Measurements from ENCODE around the gene BEX3. TPM values are rescaled to one million over a fixed set of nuclear protein-coding genes. Genes with fewer than 3 reads are reported as not detected.

The BEX3 gene
- total and polyA plus RNA-seq, 7 donors: 6.2 to 24.4 (median 8.8) TPM

GRCh38 chrX:103396660-103397059 lies 20.3 kb downstream of the BEX3 start:
- intact Hi-C loops (cut with DNase I): no loop called here
- 56 to 79% (median 75%) methylated on average over 2 of the region's 2 CpGs for WGBS, 3 donors
- Histone ChIP-seq H3K36me3 (ENCODE audit: insufficient read depth in 1 of 2, low read depth in 1 of 2) (no peaks in the 10 kb centered on the region), H3K4me1 (no peaks in the 10 kb centered on the region), H3K9me3 (no peaks in the 10 kb centered on the region), H3K4me3 (no peak overlapping the region), H3K27ac (no peak overlapping the region), H3K27me3 (ENCODE audit: insufficient read depth in 3 of 3, low read length in 2 of 3) (peaks cover 0 to 27% (median 0%) of the 10 kb centered on the region in 3 donors)
- no peak for TF ChIP-seq CTCF (IDR thresholded peaks at IDR 0.05)
- DNase-seq (no peak), ATAC-seq (no peak)

DNA sequence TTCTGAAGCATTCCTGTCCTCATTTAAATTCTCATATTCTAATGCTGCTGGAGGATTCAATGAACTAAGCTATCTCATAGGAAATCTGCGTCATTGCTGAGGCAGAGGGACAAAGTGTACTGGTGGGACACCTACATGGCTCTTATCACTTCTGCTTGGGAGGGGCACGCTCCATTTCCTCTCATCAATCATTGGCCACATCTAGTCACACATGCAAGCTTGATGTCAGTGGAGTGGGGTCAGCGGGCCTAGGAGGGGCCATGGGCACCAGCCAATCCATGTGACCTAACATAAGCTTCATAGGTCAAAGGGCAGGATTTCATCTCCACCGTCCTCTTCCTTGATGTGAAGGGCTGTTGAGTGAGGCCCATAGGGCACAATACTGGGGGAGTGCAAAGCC lies 21.4 kb downstream of the BEX3 start:
- no peak for TF ChIP-seq CTCF (IDR thresholded peaks at IDR 0.05)
- ATAC-seq (no peak), DNase-seq (no peak)
- H3K27me3 ChIP-seq (ENCODE audit: insufficient read depth in 3 of 3, low read length in 2 of 3): peaks cover 0 to 27% (median 0%) of the 10 kb centered on the region in 3 donors
- no peaks in the 10 kb centered on the region for H3K36me3 ChIP-seq (ENCODE audit: insufficient read depth in 1 of 2, low read depth in 1 of 2)
- no peak overlapping the region for H3K27ac ChIP-seq
- intact Hi-C loops (cut with DNase I): no loop called here
- no peaks in the 10 kb centered on the region for H3K4me1 ChIP-seq
- WGBS, 3 donors: 70 to 86% (median 84%) methylated on average over 4 of the region's 4 CpGs
- no peaks in the 10 kb centered on the region for H3K9me3 ChIP-seq
- H3K4me3 ChIP-seq: no peak overlapping the region

DNA sequence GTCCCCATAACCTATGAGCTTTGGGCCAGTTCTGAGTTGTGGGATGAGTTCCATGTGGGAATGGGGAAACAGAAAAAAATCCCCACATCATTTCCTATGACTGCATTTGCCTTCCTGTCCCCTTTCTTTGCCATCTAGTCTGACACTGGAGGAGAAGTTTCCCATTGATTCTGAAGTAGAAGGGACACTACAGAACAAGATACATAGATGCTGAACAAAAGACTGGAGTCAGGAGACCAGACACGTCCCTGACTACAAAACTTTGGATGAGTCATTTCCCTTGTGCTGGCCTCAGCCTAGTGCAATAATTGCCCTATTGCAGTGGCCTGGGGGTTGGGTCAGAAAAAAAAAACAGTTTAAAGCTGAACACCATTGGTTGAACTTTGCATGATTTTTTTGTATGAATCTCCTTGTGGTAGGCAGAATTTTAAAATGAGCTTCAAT lies 22.1 kb downstream of the BEX3 start:
- no peak for TF ChIP-seq CTCF (IDR thresholded peaks at IDR 0.05)
- no peaks in the 10 kb centered on the region for H3K4me1 ChIP-seq
- no peak overlapping the region for H3K27ac ChIP-seq
- 5 to 24% (median 9%) methylated on average over 1 of the region's 1 CpG for WGBS, 3 donors
- intact Hi-C loops (cut with DNase I): no loop called here
- DNase-seq: no peak
- no peak for ATAC-seq
- no peak overlapping the region for H3K4me3 ChIP-seq
- H3K9me3 ChIP-seq: no peaks in the 10 kb centered on the region
- H3K27me3 ChIP-seq (ENCODE audit: insufficient read depth in 3 of 3, low read length in 2 of 3): peaks cover 0 to 27% (median 0%) of the 10 kb centered on the region in 3 donors
- no peaks in the 10 kb centered on the region for H3K36me3 ChIP-seq (ENCODE audit: insufficient read depth in 1 of 2, low read depth in 1 of 2)

DNA sequence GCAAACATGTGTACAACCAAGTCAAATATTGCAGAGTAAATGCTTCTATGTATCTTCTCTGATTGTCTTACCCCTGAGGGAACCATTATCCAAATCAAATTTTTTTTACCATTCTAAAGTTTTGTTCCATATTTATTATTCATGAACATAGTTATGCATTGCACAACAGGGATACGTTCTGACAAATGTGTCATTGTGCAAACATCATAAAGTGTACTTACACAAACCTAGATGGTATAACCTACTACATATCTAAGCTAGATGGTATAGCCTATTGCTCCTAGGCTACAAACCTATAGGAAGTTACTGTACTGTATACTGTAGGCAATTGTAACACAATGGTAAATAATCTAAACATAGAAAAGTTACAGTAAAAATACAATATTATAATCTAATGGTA lies 23.4 kb downstream of the BEX3 start:
- DNase-seq: no peak
- H3K36me3 ChIP-seq (ENCODE audit: insufficient read depth in 1 of 2, low read depth in 1 of 2): no peaks in the 10 kb centered on the region
- intact Hi-C loops (cut with DNase I): no loop called here
- WGBS, 3 donors: 30 to 68% (median 56%) methylated on average over 1 of the region's 1 CpG
- no peak for ATAC-seq
- no peaks in the 10 kb centered on the region for H3K9me3 ChIP-seq
- no peak overlapping the region for H3K4me3 ChIP-seq
- no peak for TF ChIP-seq CTCF (IDR thresholded peaks at IDR 0.05)
- no peak overlapping the region for H3K27ac ChIP-seq
- peaks cover 0 to 28% (median 0%) of the 10 kb centered on the region in 3 donors for H3K27me3 ChIP-seq (ENCODE audit: insufficient read depth in 3 of 3, low read length in 2 of 3)
- no peaks in the 10 kb centered on the region for H3K4me1 ChIP-seq

DNA sequence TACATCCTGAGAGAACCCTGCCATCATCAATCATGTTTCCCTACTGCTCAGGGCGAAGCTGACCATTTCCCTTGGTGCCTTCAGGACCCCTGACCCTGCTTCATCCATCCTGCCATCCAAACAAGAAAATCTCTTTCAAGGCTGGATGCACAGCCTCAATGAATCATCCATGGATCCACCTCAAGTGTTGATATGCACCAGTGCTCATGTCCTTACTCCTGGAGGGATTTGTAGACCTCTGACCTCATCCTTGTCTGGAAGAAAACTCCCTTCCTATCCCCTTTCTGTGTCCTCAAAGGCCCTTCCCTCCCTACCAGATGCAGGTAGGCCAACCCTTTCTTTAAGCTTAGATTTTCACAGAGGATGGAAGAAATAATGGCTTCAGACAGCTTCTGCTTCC lies 24.6 kb downstream of the BEX3 start:
- intact Hi-C loops (cut with DNase I): no loop called here
- no peaks in the 10 kb centered on the region for H3K9me3 ChIP-seq
- H3K27ac ChIP-seq: no peak overlapping the region
- H3K36me3 ChIP-seq (ENCODE audit: insufficient read depth in 1 of 2, low read depth in 1 of 2): no peaks in the 10 kb centered on the region
- ATAC-seq (no peak), DNase-seq (no peak)
- WGBS, 3 donors: 48 to 63% (median 50%) methylated on average over 1 of the region's 1 CpG
- no peak for TF ChIP-seq CTCF (IDR thresholded peaks at IDR 0.05)
- no peak overlapping the region for H3K4me3 ChIP-seq
- peaks cover 0 to 37% (median 0%) of the 10 kb centered on the region in 3 donors for H3K27me3 ChIP-seq (ENCODE audit: insufficient read depth in 3 of 3, low read length in 2 of 3)
- no peaks in the 10 kb centered on the region for H3K4me1 ChIP-seq

Data from psoas muscle (tissue), 8 donors.